Measurements from ENCODE around the gene UGT1A7. TPM values are rescaled to one million over a fixed set of nuclear protein-coding genes. Genes with fewer than 3 reads are reported as not detected.

UGT1A7 gene
- total RNA-seq, 4 donors from 2014 or later = not detected

DNA sequence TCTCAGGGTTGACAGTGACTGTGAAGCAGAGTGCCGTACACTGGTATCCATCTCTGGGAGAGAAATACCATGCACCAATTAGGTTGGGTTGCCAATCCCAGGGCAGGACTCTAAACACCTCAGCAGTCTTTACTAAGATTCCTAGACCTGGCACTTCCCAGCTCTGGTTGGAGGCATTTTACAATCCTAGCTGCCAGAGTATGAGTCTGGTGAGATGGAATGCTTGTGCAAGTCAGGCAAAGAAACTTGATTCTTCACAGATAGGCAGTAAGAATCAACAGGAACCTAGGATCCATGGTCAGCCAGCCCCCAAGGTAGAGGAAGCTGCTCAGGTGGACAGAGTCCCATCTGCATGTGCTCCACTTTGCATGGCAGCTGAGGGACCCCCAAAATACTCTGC lies 25.0 kb downstream of the UGT1A7 start:
- no peaks in the 10 kb centered on the region for H3K9me3 ChIP-seq
- H3K27ac ChIP-seq = no peak overlapping the region
- no peaks in the 10 kb centered on the region for H3K36me3 ChIP-seq
- intact Hi-C loops (cut with DNase I; ENCODE audit: low total_unique reads) (no loop called here), in situ Hi-C loops (cut with MboI; ENCODE audit: low sequenced_read_pairs in 4 of 4) (no loop called here)
- H3K4me3 ChIP-seq = no peak overlapping the region
- TF ChIP-seq, protein P1, sequence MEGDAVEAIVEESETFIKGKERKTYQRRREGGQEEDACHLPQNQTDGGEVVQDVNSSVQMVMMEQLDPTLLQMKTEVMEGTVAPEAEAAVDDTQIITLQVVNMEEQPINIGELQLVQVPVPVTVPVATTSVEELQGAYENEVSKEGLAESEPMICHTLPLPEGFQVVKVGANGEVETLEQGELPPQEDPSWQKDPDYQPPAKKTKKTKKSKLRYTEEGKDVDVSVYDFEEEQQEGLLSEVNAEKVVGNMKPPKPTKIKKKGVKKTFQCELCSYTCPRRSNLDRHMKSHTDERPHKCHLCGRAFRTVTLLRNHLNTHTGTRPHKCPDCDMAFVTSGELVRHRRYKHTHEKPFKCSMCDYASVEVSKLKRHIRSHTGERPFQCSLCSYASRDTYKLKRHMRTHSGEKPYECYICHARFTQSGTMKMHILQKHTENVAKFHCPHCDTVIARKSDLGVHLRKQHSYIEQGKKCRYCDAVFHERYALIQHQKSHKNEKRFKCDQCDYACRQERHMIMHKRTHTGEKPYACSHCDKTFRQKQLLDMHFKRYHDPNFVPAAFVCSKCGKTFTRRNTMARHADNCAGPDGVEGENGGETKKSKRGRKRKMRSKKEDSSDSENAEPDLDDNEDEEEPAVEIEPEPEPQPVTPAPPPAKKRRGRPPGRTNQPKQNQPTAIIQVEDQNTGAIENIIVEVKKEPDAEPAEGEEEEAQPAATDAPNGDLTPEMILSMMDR (IDR thresholded peaks at IDR 0.05 in 4 of 5, conservative IDR thresholded peaks at IDR 0.05 in 1 of 5) = no peak
- no peak for TF ChIP-seq POLR2A (IDR thresholded peaks at IDR 0.05)
- no peaks in the 10 kb centered on the region for H3K4me1 ChIP-seq
- no peak for ATAC-seq
- no peak for DNase-seq
- no peaks in the 10 kb centered on the region for H3K27me3 ChIP-seq

DNA sequence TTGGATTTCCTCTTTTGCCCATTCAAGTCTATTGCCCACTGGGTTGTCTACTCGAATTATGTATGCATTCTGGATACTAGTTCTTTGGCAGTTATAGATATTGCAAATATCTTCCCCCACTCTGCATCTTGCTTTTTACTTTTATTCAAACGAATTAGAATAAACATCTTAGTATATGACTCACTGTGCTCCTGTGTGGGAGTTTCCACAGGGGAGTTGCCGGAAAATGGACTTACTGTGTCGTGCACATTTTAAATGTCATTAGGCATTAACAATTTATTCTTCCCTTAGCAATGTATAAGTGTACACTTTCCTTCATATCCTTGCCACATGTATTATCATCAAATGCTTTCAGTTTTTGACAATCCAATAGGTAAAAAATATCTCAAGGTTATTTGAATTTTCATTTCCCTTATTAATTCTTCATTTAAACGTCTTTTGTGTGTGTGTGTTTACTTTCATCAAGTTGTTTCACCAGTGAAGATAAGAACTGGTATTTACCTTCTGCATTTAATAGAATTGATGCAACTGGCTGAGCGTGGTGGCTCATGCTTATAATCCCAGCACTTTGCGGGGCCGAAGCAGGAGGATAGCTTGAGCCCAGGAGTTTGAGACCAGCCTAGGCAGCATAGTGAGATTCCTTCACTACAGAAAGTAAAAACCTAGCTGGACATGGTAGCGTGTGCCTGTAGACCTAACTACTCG lies 26.4 kb downstream of the UGT1A7 start:
- H3K36me3 ChIP-seq = no peaks in the 10 kb centered on the region
- in situ Hi-C loops (cut with MboI; ENCODE audit: low sequenced_read_pairs in 4 of 4) (no loop called here), intact Hi-C loops (cut with DNase I; ENCODE audit: low total_unique reads) (no loop called here)
- H3K27me3 ChIP-seq = no peaks in the 10 kb centered on the region
- no peaks in the 10 kb centered on the region for H3K4me1 ChIP-seq
- H3K4me3 ChIP-seq = no peak overlapping the region
- ATAC-seq = no peak
- no peak for DNase-seq
- TF ChIP-seq, protein P1 (IDR thresholded peaks at IDR 0.05 in 4 of 5, conservative IDR thresholded peaks at IDR 0.05 in 1 of 5) = no peak
- no peak for TF ChIP-seq POLR2A (IDR thresholded peaks at IDR 0.05)
- H3K27ac ChIP-seq = no peak overlapping the region
- no peaks in the 10 kb centered on the region for H3K9me3 ChIP-seq

DNA sequence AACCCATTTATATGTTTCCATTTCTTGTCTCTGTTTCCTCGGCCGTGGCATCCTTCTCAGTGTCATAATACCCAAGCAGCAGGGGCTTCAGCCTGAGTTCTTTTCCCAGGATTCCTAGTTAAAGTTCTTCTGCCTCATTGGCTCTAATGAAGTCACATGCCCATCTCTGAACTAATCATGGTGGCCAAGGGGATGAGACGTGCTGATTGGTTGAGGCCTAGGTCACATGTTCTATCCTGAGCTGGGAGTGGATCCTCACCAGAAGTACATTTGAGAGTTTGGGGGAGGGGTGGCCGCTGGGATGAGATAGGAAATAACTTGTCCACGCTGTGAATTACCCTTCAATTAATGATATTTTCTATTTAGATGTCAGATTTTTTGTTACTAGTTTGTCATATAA lies 27.2 kb downstream of the UGT1A7 start:
- Histone ChIP-seq H3K4me3 (no peak overlapping the region), H3K27me3 (no peaks in the 10 kb centered on the region), H3K9me3 (no peaks in the 10 kb centered on the region), H3K4me1 (no peaks in the 10 kb centered on the region), H3K36me3 (no peaks in the 10 kb centered on the region), H3K27ac (no peak overlapping the region)
- ATAC-seq = no peak
- intact Hi-C loops (cut with DNase I; ENCODE audit: low total_unique reads) = no loop called here
- no peak for TF ChIP-seq POLR2A (IDR thresholded peaks at IDR 0.05)
- TF ChIP-seq, protein P1 (IDR thresholded peaks at IDR 0.05 in 4 of 5, conservative IDR thresholded peaks at IDR 0.05 in 1 of 5) = no peak
- no peak for DNase-seq
- in situ Hi-C loops (cut with MboI; ENCODE audit: low sequenced_read_pairs in 4 of 4) = no loop called here

DNA sequence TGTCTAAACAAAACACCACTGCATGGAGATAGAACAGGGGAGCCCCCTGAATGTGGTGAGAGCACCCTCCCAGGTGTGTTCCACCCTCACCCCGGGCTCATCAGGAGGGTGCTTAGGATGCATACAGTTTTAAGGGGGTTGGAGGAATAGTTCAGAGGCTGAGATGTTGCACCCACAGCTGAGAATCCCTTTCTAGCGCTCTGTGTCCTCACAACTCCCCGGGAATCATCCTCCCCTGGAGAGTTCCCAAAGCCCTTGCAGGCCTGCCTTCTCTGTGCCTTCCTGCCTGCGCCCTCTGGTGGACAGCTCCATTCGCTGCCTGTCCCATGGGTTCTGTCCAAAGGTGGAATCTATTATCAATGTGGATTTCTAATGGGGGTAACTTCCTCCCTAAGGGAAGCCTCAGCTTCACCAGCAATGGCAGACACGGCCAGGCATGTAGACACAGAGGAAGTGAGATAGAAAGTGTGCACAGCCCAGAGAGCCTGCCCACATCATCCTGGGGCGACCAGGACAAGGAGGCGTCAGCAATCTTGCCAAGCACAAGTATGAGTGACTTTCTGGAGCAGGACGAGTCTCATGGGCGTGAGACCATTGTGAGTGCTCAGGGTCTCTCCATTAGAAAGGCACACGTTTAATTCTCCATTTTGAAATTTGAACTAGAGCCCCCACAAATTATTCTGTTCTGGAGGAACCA lies 29.8 kb downstream of the UGT1A7 start:
- no peaks in the 10 kb centered on the region for H3K4me1 ChIP-seq
- in situ Hi-C loops (cut with MboI; ENCODE audit: low sequenced_read_pairs in 4 of 4) (no loop called here), intact Hi-C loops (cut with DNase I; ENCODE audit: low total_unique reads) (no loop called here)
- H3K27ac ChIP-seq = no peak overlapping the region
- H3K4me3 ChIP-seq = no peak overlapping the region
- no peaks in the 10 kb centered on the region for H3K9me3 ChIP-seq
- DNase-seq (peak in 1 of 2 donors; percentile 19), ATAC-seq (no peak)
- H3K27me3 ChIP-seq = no peaks in the 10 kb centered on the region
- TF ChIP-seq POLR2A (IDR thresholded peaks at IDR 0.05) = no peak
- TF ChIP-seq, protein P1 (IDR thresholded peaks at IDR 0.05 in 4 of 5, conservative IDR thresholded peaks at IDR 0.05 in 1 of 5) = peak in 3 of 5 experiments; percentile 40 to 51 (median 42)
- no peaks in the 10 kb centered on the region for H3K36me3 ChIP-seq
